Epidermal melanocyte (primary cell): ENCODE measurements around the gene MYO1B.

Experiments
- DNase-seq: peaks from one replicate; pipeline ENCODE4 v3.0.0; 2011; ENCODE audit warnings: low spot score; ENCODE audit not compliant: insufficient read length

Gene MYO1B

DNA sequence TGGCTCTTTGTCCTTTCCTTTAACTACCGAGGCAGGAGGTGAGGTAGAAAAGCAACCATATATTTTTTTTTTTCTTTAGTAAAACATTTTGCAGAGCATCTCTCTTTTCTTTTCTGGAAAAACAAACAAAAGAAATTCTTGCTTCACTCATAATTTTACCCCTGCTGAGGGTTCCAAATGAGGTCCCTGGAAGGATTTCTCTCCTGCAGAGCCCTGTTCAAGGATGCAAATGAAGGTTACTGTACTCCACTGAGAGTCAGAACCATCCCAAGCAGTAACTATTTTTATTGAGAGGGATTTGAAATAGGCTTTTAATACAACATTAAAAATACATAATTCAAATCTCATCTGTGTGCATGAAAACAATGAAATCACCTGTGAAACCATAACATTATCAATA, 19.5 kb upstream of the MYO1B start:
- no peak for DNase-seq

DNA sequence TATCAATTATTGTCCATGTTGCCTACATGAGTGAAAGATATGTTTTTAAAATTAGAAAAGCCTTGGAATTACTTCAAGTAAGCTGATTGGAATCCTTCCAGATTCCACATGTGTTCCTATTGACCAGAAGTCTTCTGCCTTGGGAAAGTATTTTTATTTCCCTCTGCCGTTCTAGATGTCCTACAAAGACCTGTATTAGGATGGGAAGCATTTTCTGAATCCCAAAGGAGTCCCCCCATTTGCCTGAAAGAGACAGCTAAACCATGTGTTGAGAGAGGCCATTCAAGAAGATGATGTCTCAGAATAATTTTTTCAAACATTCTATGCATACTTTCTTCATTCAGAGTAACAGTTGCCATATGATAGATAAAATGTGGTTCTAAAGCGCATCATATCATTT, 19.0 kb upstream of the MYO1B start:
- DNase-seq = no peak

DNA sequence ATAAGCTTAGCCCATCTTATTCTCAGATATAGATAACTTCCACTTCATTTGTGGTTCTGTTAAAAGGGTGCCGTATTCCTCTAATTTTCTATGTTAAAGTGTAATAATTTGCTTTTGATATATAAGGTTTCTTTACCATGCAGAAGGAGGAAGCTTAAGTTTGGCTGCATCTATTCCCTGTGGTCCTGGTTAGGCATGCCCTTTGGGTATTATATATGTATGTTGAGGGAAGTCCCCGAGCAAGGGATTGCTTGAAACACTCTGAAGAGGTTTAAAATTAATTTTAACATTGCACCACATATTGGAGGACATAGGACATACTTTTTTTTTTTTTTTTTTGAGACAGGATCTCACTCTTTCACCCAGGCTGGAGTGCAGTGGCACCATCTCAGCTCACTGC, 16.9 kb upstream of the MYO1B start:
- DNase-seq = no peak

DNA sequence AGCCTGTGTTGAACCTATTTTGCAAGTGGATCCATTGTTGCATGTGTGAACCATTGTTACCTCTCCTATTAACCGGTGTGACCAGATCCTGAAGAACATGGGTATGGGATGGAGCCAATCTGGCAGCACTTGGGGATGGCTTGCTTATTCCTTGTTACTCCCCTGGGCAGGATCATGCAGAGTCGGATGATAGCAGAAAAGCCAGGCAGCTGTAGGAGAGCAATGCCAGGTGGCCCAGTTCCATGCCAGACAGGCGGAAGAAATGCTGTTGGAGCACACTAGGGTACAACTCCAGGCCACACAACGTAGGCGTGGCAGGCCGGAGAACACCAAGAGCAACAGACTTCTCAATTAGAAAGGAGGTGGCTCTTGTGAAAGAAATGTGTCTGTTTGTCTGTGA, 16.3 kb upstream of the MYO1B start:
- DNase-seq = no peak

DNA sequence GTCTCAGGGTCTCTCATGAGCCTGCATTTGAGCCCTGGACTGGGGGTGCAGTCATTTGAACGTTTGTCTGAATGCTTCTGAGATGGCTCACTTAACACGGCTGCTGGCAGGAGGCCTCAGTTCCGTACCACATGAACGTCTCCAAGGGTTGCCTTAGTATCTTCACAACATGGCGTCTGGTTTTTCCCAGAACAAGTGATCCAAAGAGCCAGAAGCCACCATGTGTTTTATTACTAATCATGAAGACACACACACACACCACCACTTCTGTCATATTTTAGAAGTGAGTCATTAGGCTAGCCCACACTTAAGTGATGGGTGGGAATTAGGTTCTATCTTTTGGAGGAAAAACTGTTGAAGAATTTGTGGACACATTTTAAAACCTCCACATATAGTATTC, 15.0 kb upstream of the MYO1B start:
- no peak for DNase-seq

DNA sequence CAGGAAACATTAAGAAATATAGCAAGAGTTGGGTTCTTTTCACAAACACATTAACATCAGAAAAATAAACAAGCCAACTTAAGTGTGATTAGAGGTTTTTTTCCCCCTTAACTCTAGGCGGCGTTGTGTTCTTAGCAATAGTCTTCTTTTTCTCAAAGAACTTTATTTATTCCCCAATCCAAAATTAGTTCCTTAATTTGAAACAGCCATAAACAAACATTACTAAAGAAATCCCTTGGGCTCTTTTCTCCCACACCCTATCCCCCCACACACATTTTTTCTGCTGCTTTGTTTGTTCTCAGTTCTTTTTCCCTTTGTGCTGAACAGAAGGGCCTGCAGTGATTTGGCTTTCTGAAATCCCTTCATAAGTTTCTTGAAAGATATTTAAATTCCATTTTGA, 13.2 kb upstream of the MYO1B start:
- no peak for DNase-seq

DNA sequence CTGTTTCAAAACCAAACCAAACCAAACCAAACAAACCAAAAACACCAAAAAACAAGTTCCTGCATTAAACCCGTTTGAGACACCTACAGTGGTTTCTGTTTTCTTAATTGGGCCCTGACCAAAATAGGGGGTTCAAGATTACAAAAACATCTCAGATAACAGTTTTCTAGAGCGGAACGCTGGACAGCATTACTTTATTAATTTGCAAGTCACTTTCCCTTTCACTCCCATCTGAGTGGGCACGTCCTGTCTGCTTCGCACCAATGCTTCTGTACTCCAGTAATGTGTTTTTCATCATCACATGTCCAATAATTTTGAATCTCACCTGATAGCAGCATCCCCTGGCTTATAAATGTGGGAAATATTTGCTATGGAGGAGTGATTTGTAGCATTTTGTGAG, 11.7 kb upstream of the MYO1B start:
- DNase-seq = no peak

DNA sequence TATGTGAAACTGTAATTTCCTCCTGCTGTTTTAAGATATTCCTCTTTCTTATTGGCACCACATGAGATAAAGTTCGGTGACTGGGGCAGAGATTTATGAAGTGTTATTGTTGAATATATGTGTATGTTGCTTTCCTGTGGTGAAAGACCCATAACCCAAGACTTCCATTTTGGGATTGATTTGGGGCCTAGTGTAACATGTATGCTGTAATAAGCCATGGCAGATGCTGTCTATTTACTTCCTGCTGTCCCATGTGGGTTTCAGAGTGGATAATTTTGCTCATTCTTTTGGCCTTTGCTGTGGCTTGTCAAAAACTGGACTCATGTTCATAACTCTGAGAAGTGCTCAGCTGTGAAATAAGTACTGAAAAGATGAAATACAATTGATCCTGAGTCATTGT, 10.8 kb upstream of the MYO1B start:
- no peak for DNase-seq

DNA sequence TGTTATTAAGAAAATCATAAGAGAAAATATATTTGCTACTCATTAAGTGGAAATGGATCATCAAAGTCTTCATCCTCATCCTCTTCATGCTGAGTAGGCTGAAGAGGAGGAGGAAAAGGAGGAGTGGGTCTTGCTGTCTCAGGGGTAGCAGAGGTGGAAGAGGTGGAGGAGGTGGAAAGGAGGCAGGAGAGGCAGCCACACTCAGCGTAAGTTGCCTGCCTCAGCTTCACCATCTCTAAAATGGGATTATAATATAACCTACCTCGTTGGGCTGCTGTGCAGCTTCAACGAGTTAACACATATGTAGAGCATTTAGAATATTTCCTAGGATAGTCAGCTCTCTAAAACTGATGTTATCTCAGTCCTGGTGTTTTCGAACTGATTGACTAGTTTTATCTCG, 4.3 kb upstream of the MYO1B start:
- DNase-seq = no peak

DNA sequence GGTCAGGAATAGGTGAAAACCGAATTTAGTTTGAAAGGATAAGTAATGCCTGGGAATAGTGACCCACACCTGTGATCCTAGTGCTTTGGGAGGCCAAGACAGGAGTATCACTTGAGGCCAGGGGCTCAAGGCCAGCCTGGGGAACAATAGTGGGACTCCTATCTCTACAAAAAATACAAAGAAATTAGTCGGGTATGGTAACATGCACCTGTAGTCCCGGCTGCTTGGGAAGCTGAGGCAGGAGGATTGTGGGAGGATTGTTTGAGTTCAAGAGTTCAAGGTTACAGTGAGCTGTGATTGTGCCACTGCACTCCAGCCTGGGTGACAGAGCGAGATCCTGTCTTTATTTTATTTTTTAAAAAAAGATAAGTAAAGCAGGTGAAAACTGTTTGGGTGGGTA, 3.8 kb upstream of the MYO1B start:
- DNase-seq = no peak

DNA sequence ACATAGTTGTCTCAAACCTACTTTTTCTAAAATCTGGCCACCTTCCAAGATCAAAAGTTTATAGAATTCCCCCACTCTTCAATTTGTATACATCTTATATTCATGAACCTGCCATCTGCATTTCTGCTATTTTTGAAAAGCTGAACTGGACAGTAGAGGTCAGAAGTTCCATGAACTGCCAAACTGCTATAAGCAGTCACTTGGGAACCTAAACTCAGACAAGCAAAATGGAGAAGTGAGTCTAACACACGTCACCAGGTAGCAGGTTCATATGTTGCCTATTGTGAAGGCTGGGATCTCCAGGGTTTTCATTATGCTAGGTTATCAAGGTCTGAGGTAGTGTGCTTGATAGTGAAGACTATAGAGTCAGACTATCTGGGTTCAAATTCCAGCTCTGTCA, 2.0 kb upstream of the MYO1B start:
- DNase-seq = no peak

DNA sequence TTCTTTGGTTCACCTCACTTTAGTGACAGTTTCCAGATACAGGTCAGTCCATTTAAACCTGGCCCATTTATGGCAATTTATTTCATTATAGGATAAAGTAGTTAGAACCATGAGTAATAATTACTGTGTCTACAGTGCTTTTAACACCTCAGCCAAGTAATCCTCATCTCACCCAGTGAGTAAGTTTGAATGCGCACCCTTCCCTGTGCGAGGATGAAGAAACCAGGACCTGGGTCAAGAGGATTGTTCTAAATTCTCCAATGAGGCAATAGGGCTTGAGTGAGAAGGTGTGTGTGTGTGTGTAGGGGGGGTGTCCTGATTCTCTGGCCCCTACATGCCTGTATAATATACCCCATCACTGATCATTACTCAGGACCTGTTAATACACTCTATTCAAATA, 854 bp upstream of the MYO1B start:
- DNase-seq = no peak

DNA sequence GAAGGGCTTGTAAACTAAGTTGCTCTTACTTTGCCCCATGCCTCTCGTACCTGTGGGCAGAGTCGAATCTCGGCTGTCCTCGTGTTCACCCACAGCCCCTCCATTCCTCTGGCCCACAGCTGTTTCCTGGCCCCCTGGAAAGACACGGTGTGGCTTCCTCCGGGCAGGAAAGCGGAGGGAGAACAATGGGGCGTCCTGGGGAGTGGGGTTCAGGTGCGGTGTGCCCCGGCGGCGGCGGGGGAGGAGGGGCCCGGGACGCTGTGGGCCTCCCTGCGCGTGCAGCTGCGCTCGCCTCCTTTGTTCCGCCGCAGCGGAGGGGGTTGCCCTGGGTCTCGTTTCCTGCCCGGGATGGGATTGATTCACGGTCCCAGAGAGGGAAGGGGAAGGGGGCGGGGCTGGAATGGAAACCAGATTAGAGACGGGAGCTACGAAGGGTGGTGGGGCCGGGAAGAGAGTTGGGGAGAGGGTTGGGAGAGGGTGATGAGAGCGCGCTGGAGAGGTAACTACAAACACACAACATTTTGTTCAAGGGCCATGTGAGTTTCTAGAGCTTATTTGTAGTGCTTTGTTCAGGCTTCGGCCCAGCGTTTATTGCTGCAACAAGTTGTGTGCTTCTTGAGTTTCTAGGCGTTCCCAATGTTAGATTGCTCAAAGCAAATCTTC, 796 bp downstream of the MYO1B start:
- DNase-seq = no peak

DNA sequence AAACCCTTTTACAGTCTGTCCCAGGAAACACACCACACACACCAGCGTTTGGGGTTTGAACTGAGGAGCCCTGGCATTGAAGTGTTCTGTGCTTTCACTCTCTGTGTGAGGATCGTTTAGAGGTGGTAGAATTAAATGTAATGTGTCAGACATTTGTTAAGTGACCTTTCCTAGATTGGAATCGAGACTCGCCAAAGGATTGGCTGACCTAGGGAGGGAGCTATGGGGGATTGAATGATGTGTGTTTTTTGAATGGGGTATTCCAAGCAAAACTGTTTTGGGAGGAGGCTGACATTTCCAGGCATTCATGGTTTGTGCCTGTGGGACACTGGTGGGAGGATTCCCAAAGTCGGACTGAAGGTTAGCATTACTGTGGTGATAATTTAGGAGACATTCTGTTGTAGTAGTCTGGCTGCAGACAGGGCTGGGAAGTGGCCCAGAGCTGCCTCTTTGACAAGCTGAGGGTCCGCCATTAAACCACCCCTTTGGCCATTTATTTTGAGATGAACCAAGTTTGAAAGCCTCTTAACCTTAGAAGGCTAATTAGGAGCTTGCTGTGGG, 1.7 kb downstream of the MYO1B start:
- no peak for DNase-seq

DNA sequence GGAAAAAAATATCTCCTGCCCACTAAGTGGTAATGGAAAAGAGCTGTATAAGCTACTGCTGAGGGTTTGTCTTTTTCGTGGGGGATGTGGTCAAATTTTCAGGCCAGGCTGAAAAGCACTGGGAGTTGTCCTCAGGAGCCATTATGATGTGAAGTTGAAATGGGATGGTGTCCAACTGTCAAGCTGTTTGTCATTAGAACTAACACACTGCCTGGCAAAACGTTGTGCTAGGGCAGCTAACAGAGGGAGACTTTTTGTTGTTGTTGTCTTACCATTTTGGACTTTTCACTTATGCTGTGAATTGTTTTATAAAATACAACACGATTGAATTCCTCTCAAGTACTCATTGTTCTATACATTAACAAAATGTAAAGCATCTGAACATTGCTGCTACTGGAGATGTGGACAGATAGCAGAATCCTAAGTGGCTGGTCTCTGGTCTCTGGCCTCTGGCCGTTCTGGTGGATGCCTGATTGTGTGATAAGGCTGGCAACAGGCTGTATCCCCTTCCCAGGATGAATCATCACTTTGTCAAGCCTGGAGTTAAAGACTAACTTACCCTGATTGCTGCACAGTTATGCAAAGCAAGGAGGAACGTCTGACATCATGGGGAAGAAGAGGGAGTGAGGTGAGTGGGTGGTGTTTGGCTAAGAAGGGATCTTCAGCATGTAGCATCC, 2.3 kb downstream of the MYO1B start:
- DNase-seq = no peak

DNA sequence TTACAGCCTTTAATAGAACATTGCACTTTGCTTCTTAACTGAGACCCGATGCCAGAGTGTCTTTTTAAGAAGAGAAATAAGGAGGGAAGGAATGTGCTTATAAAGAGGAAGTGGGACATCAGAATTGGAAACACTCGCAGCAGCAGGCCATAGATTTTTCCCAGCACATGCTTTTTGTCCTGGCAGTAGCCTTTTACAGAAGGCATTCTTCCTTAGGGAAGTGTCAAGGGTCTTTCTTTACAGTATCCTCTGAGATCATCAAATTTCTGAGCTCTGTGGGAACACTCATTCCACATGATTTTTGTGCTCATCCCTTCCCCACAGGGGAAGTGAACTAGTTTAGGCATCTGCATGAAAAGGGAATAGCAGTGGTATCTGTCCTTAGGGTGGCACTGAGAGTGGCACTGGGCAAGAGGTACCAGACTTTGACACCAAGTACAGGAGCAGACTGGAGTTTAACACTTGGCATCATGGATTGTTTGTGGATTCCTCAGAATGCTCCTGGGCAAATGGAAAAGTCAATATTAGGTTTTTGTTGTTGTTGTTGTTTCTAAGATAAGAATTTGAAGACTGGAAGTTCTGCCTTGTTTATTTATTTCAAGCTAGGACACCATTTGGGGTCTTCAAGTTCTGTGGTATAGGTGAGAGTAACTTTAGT, 4.1 kb downstream of the MYO1B start:
- DNase-seq = no peak

DNA sequence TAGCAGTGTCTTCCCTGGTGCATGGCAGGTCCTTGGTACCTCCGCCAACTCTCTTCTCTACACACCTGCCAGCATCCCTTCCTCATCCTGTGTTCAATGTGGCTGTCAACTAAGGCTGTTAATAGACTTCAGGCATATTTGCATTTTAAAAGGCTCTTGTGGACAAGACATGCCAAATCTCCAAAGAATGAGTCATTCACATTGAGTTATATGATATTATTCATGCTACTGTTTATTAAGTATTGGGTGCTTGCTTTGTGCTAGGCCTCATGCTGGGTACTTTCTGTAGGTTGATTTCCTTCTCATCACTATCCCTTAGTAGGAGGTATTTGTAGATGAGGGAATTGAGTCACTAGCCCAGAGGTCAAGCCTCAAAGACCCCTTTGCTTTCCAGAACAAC, 5.2 kb downstream of the MYO1B start:
- no peak for DNase-seq

DNA sequence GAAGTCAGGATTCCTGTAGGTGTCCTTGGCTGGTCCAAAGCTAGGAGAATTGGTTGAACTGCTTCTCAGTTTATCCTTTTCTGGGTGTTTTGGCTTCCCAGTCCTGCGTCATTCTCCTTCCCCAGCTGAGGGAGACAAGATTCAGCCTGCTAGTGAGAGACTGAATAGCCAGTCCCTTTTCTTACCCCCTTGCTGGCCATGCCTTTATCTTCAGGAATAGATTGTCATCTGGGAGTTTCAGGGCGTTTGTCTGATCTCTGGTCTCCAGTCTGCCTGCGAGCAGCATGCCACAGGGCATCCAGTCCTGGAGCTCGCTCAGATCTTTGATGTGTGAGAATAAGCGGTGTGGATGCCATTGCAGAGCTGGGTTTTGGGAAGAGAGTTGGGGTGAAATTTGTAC, 5.8 kb downstream of the MYO1B start:
- DNase-seq = no peak

DNA sequence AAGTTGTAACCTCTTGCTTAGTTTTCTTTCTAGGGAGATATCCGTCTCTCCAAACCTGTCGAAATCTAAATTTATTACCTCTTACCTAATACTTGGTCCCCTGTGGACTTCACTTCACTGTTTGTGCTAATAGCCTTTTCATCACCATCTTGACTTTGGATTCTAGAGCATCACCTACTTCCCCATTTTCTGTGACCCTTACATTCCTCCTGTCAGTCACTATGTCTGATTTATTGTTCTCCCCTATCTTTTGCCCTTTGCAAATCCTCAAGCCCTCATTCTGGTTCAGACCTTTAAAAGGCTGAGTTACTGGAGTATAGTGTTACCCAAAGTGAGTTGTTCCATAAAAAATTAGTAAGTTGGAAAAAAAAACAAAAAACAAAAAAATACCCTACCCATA, 7.5 kb downstream of the MYO1B start:
- no peak for DNase-seq

DNA sequence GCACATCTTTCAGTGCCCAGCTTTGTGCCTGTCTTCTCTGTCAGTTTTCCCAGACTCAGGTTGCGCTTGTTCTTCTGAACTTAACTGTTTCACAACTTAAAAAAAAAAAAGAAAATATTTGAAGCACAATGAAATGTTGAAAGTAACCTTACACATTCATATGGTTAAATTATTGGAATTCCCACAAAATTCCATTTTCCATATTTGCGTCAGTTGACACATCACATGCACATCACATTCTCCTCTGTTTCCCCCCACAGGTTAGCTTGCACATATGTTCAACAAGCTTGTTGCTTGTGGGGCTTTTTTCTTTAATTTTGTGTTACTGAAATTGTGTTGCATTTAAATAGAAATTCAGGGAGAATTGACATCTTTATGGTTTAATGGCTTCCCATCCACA, 8.3 kb downstream of the MYO1B start:
- DNase-seq = no peak

DNA sequence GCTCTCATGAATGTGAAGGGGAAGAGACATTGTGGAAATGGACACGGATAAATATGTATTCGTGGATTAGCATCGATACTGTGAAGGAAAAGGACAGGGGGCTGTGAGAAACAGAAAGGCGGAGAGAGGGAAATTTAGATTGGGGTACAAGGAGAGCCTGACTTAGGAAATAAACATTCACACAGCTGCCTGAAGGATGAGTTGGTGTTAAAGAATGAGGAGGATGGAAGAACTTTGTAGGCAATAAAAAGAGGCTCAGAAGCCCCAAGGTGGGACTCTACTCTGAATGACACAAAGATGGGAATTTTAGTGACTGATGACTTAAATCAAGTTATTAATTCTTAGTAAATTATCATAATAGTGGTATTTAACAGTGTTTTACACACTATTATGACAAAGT, 10.1 kb downstream of the MYO1B start:
- DNase-seq = no peak

DNA sequence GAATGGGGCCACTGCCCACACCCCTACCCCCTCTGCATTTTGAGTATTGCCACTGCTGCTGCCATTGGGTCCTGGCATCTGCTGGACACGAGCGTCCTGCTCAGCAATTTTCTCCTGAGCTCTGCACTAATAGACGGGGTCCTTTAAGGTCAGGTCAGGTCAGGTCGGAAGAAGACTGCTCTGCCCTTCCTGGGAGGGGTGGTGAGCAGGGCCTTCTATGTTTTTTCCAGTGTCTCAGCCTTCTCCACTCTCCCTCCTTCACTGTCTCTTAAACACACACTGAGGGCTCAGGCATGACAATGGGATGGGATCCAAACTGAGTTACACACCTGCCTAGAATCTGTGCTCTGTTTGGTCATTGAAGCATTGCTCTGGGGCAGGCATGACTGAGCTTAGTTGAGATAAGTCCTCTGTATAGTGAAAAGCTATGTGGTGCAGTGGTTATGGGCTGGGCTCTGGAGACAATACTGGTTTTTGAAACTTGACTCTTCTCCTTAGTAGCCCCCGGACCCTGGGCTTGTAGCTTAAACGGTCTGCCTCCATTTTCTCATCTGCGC, 10.6 kb downstream of the MYO1B start:
- no peak for DNase-seq
